Endothelial cell of umbilical vein (primary cell): ENCODE measurements around the gene KDM4E. TPM values are rescaled to one million over a fixed set of nuclear protein-coding genes. Genes with fewer than 3 reads are reported as not detected.

Source experiments
- BruUV-seq: library from RNA; stranded (reverse); fragments of 400-500 nt; replicated peaks from 2 replicates; lab custom pipeline; 2021; lab: Mats Ljungman, UMichigan
- CTCF ChIA-PET: fragments of 300-600, 350-600 bp; sonication (Branson Sonifier 250); formaldehyde crosslinking; loops from one replicate; lab custom pipeline; 2021; ENCODE audit warnings: antibody characterized with exemption, inconsistent platforms; lab: Charles Lee
- POLR2A ChIA-PET: fragments of 300-600, 350-600 bp; sonication (Branson Sonifier 250); formaldehyde crosslinking; loops from one replicate; lab custom pipeline; 2021; ENCODE audit warnings: antibody characterized with exemption, inconsistent platforms; lab: Charles Lee
- DNase-seq: peaks from one replicate; pipeline ENCODE4 v3.0.0-alpha.2; 2011; ENCODE audit warnings: low read depth, low spot score
- FAIRE-seq: peaks from 2 replicates; lab custom pipeline; 2011; peaks lifted over from hg19 to GRCh38; lab: Jason Lieb, UNC
- H2AFZ ChIP-seq: 2 replicates; pipeline ENCODE4 v1.6.0; 2012; ENCODE audit warnings: low read depth, low read length, control low read depth, inconsistent platforms
- H3K27ac ChIP-seq: 2 replicates; pipeline ENCODE4 v1.5.1; 2011; ENCODE audit warnings: low read depth, mild to moderate bottlenecking, control low read depth, low read length, moderate library complexity; ENCODE audit not compliant: insufficient read depth
- H3K27me3 ChIP-seq, 2 experiments: 2 replicates each; pipeline versions ENCODE4 v1.6.0 to v1.6.1; 2011; ENCODE audit warnings: low read length in 2 of 2, mixed read lengths in 1 of 2; ENCODE audit not compliant: control insufficient read depth in 2 of 2, insufficient read depth in 2 of 2
- H3K36me3 ChIP-seq, 2 experiments: 2 replicates in 1 of 2; 3 replicates in 1 of 2; pipeline ENCODE4 v1.5.1; 2011; ENCODE audit warnings: low read length in 2 of 2, mild to moderate bottlenecking in 1 of 2, moderate library complexity in 1 of 2; ENCODE audit not compliant: control insufficient read depth in 2 of 2, insufficient read depth in 2 of 2; ENCODE audit errors: extremely low read depth in 1 of 2
- H3K4me1 ChIP-seq: 3 replicates; pipeline ENCODE4 v1.5.1; 2011; ENCODE audit warnings: mild to moderate bottlenecking, low read length; ENCODE audit not compliant: control insufficient read depth, insufficient read depth; ENCODE audit errors: extremely low read depth
- H3K4me2 ChIP-seq: 2 replicates; pipeline ENCODE4 v1.6.1; 2011; ENCODE audit warnings: low read length, control low read depth, mixed read lengths; ENCODE audit not compliant: insufficient read depth
- H3K4me3 ChIP-seq, 3 experiments: fragments of 200-600 bp in 1 of 3; sonication (generic), shearing (Covaris generic) in 1 of 3; replicated peaks in 1 of 3; 2 replicates each; pipeline ENCODE4 v1.5.1; 2011 to 2016; ENCODE audit warnings: control low read depth in 3 of 3, low read length in 3 of 3, mild to moderate bottlenecking in 2 of 3, inconsistent platforms in 1 of 3, low read depth in 1 of 3, moderate library complexity in 1 of 3; ENCODE audit not compliant: insufficient read depth in 1 of 3
- H3K79me2 ChIP-seq: 2 replicates; pipeline ENCODE4 v1.6.0; 2012; ENCODE audit warnings: low read length, inconsistent platforms; ENCODE audit not compliant: control insufficient read depth, insufficient read depth
- H3K9ac ChIP-seq: replicated peaks from 2 replicates; pipeline ENCODE3; 2011; ENCODE audit warnings: low read length, control low read depth; ENCODE audit not compliant: insufficient read depth; ENCODE audit errors: extremely low read depth
- H3K9me1 ChIP-seq: replicated peaks from 3 replicates; pipeline ENCODE4 v1.6.0; 2011; ENCODE audit warnings: mild to moderate bottlenecking, low read length; ENCODE audit not compliant: control insufficient read depth, insufficient read depth; ENCODE audit errors: extremely low read depth
- H3K9me3 ChIP-seq: replicated peaks from 2 replicates; pipeline ENCODE4 v1.5.1; 2012; ENCODE audit warnings: low read length, inconsistent platforms; ENCODE audit not compliant: control insufficient read depth, insufficient read depth
- H4K20me1 ChIP-seq: replicated peaks from 2 replicates; pipeline ENCODE3; 2011; ENCODE audit warnings: mild to moderate bottlenecking, low read length; ENCODE audit not compliant: control insufficient read depth, insufficient read depth; ENCODE audit errors: extremely low read depth
- CTCF ChIP-seq, 2 donors: IDR thresholded peaks; 1 replicate in 1 of 2; 2 replicates in 1 of 2; pipeline ENCODE4 v1.5.1; 2011; ENCODE audit warnings: low read length in 2 of 2, mild to moderate bottlenecking in 2 of 2, moderate library complexity in 2 of 2, control low read depth in 1 of 2, inconsistent platforms in 1 of 2, low read depth in 1 of 2; ENCODE audit not compliant: insufficient read depth in 1 of 2; ENCODE audit errors: extremely low read depth in 1 of 2
- EZH2 ChIP-seq: IDR thresholded peaks from 2 replicates; pipeline ENCODE4 v1.6.1; 2012; ENCODE audit warnings: borderline replicate concordance, low read depth, mild to moderate bottlenecking, moderate library complexity, low read length, inconsistent platforms; ENCODE audit not compliant: severe bottlenecking
- GATA2 ChIP-seq: IDR thresholded peaks from 2 replicates; pipeline ENCODE4 v1.7.0; 2011; ENCODE audit warnings: low read depth, mild to moderate bottlenecking, moderate library complexity, mixed read lengths, low read length; ENCODE audit not compliant: insufficient read length, insufficient read depth
- JUN ChIP-seq: IDR thresholded peaks from 2 replicates; pipeline ENCODE4 v1.6.1; 2011; ENCODE audit warnings: borderline replicate concordance, low read depth; ENCODE audit not compliant: insufficient read length, insufficient read depth
- MYC ChIP-seq: IDR thresholded peaks from one replicate; pipeline ENCODE4 v1.6.1; 2011; ENCODE audit warnings: mild to moderate bottlenecking, low read depth, low read length
- POLR2AphosphoS5 ChIP-seq: IDR thresholded peaks from 2 replicates; pipeline ENCODE4 v1.6.1; 2012; ENCODE audit warnings: low read depth, mild to moderate bottlenecking, control low read depth, low read length, moderate library complexity; ENCODE audit not compliant: insufficient read depth
- dilution Hi-C: fragments of 300-500 bp; cut with MboI; formaldehyde crosslinking; loops from one replicate; pipeline ENCODE4 v1.15.0; 2019; ENCODE audit warnings: low sequenced_read_pairs; ENCODE audit not compliant: extremely low pct_ligation_motif_present
- intact Hi-C: fragments of 100-400 bp; cut with micrococcal nuclease; formaldehyde crosslinking; loops from one replicate; pipeline ENCODE4 v1.10.0; 2022
- polyA plus RNA-seq, 4 experiments: library from polyadenylated mRNA; depleted of rRNA in 3 of 4; stranded (reverse) in 3 of 4; unstranded in 1 of 4; fragments of >200 nt; gene quantifications; 2 replicates each; pipeline versions ENCODE4 v1.2.1 to v1.2.3, GENCODE V29; 2011 to 2012; ENCODE audit warnings: missing spikeins in 1 of 4
- total RNA-seq: library from RNA; stranded (reverse); gene quantifications from 2 replicates; pipeline ENCODE4 v1.2.3, GENCODE V29; 2021

KDM4E gene
- total and polyA plus RNA-seq, 2 donors (not counting 3 experiments of a cell fraction or from before 2014, with no cell fraction given), result not detected

GRCh38 chr11:95054356-95054755, 29.3 kb downstream of the KDM4E start:
- Histone ChIP-seq H3K9me1 (no peaks in the 10 kb centered on the region), H3K4me1 (no peaks in the 10 kb centered on the region), H3K27ac (no peak overlapping the region), H3K9ac (no peak overlapping the region), H3K4me3 (no peak overlapping the region), H3K36me3 (no peaks in the 10 kb centered on the region), H2AFZ (no peak overlapping the region), H4K20me1 (no peaks in the 10 kb centered on the region), H3K4me2 (no peak overlapping the region), H3K9me3 (no peaks in the 10 kb centered on the region), H3K79me2 (no peaks in the 10 kb centered on the region), H3K27me3 (peaks cover 9 to 20% of the 10 kb centered on the region in 2 experiments)
- BruUV-seq, result no TSS peak
- FAIRE-seq (no peak), DNase-seq (no peak)
- ChIA-PET CTCF (interaction anchor here (0.7 to 1.3 kb wide), 2 partner anchors 13 to 15 kb away, joined by 3 to 4 read pairs; partner anchors contain the start of gene SRSF8), POLR2A (no interaction called here)
- intact Hi-C loops, result no loop called here
- dilution Hi-C loops, result no loop called here
- TF ChIP-seq POLR2AphosphoS5, result no peak
- TF ChIP-seq GATA2, result no peak
- no peak for TF ChIP-seq EZH2
- no peak for TF ChIP-seq JUN
- TF ChIP-seq MYC, result no peak
- TF ChIP-seq CTCF (IDR thresholded peaks at IDR 0.05; ENCODE audit: extremely low read depth in 1 of 2, insufficient read depth in 1 of 2, low read depth in 1 of 2, low read length in 2 of 2), result no peak
